Measurements from ENCODE around the gene CAMK1G.

Gene CAMK1G

GRCh38 chr1:209598227-209598626, 14.7 kb downstream of the CAMK1G start:
- no peak overlapping the region for H3K4me3 ChIP-seq (replicated peaks; ENCODE audit: insufficient read depth, low read length)
- peaks cover 25% of the 10 kb centered on the region for H3K27me3 ChIP-seq (ENCODE audit: insufficient read depth, poor library complexity, severe bottlenecking)
- no peak for TF ChIP-seq GABPA (IDR thresholded peaks at IDR 0.05; ENCODE audit: low read depth)
- no peak for TF ChIP-seq SPI1 (IDR thresholded peaks at IDR 0.05; ENCODE audit: borderline replicate concordance, low read depth)
- TF ChIP-seq, protein P1, sequence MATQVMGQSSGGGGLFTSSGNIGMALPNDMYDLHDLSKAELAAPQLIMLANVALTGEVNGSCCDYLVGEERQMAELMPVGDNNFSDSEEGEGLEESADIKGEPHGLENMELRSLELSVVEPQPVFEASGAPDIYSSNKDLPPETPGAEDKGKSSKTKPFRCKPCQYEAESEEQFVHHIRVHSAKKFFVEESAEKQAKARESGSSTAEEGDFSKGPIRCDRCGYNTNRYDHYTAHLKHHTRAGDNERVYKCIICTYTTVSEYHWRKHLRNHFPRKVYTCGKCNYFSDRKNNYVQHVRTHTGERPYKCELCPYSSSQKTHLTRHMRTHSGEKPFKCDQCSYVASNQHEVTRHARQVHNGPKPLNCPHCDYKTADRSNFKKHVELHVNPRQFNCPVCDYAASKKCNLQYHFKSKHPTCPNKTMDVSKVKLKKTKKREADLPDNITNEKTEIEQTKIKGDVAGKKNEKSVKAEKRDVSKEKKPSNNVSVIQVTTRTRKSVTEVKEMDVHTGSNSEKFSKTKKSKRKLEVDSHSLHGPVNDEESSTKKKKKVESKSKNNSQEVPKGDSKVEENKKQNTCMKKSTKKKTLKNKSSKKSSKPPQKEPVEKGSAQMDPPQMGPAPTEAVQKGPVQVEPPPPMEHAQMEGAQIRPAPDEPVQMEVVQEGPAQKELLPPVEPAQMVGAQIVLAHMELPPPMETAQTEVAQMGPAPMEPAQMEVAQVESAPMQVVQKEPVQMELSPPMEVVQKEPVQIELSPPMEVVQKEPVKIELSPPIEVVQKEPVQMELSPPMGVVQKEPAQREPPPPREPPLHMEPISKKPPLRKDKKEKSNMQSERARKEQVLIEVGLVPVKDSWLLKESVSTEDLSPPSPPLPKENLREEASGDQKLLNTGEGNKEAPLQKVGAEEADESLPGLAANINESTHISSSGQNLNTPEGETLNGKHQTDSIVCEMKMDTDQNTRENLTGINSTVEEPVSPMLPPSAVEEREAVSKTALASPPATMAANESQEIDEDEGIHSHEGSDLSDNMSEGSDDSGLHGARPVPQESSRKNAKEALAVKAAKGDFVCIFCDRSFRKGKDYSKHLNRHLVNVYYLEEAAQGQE (IDR thresholded peaks at IDR 0.05; ENCODE audit: insufficient replicate concordance, low read depth), result no peak
- no peak for TF ChIP-seq CTCF (IDR thresholded peaks at IDR 0.05; ENCODE audit: insufficient read depth, low read length)
- no peak for TF ChIP-seq POLR2AphosphoS5 (IDR thresholded peaks at IDR 0.05; ENCODE audit: low read depth)
- H3K27ac ChIP-seq (replicated peaks), result no peak overlapping the region
- no peak for DNase-seq (ENCODE audit: low read depth in 1 of 2, low spot score in 1 of 2)

GRCh38 chr1:209600541-209600940, 17.0 kb downstream of the CAMK1G start:
- peaks cover 22% of the 10 kb centered on the region for H3K27me3 ChIP-seq (ENCODE audit: insufficient read depth, poor library complexity, severe bottlenecking)
- no peak for DNase-seq (ENCODE audit: low read depth in 1 of 2, low spot score in 1 of 2)
- no peak overlapping the region for H3K27ac ChIP-seq (replicated peaks)
- no peak for TF ChIP-seq POLR2AphosphoS5 (IDR thresholded peaks at IDR 0.05; ENCODE audit: low read depth)
- no peak for TF ChIP-seq SPI1 (IDR thresholded peaks at IDR 0.05; ENCODE audit: borderline replicate concordance, low read depth)
- no peak for TF ChIP-seq GABPA (IDR thresholded peaks at IDR 0.05; ENCODE audit: low read depth)
- TF ChIP-seq, protein P1 (IDR thresholded peaks at IDR 0.05; ENCODE audit: insufficient replicate concordance, low read depth), result no peak
- no peak for TF ChIP-seq CTCF (IDR thresholded peaks at IDR 0.05; ENCODE audit: insufficient read depth, low read length)
- no peak overlapping the region for H3K4me3 ChIP-seq (replicated peaks; ENCODE audit: insufficient read depth, low read length)

- TF ChIP-seq GABPA (IDR thresholded peaks at IDR 0.05; ENCODE audit: low read depth) (no peak), CTCF (IDR thresholded peaks at IDR 0.05; ENCODE audit: insufficient read depth, low read length) (peak; percentile 80)
- H3K27me3 ChIP-seq (ENCODE audit: insufficient read depth, poor library complexity, severe bottlenecking), result peaks cover 20% of the 10 kb centered on the region
- H3K4me3 ChIP-seq (replicated peaks; ENCODE audit: insufficient read depth, low read length), result no peak overlapping the region
- DNase-seq (ENCODE audit: low read depth in 1 of 2, low spot score in 1 of 2), result peak; percentile 25 to 53
- H3K27ac ChIP-seq (replicated peaks), result no peak overlapping the region
Measured at GRCh38 chr1:209601809-209602657, 18.5 kb downstream of the CAMK1G start.

Measured in HL-60 (cell line).